ENCODE results near the gene PASK.
"Not testable (repeated sequence)": the region's sequence is repeated elsewhere in the genome, so short reads cannot be mapped to it uniquely, and the experiment has no call there.

Gene PASK

DNA sequence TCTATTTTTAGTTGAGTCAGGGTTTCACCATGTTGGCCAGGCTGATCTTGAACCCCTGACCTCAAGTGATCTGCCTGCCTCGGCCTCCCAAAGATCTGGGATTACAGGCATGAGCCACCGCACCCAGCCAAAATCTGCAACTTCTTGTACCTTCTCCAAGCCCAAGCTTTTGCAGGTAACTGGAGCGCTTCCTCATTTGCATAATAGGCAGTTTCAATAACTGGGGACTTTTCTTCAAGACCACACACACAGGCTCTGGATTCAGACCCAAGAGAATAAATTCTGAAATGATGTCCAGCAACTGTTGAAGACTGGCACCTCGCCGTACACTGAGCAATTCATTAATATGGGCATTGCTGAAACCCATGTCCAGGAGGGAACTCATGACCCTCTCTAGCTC, 50.0 kb downstream of the PASK start:
- no peak for DNase-seq

DNA sequence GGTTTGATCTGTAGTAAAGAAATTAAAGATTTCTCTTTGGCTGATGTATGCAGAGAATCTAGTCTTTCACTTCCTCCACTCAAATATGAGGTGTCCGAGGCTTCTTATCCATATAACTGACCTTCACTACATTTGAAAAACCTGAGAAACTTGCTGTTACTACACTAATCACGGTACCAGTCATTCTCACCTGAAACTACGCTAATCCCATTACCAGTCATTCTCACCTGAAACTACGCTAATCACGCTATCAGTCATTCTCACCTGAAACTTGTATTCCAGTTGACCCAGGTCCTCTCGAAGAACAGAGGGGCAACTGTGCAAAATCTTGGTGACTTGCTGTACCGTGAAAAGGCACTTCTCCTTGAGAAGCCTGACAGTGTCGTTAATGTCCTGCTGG, 52.3 kb downstream of the PASK start:
- no peak for DNase-seq

DNA sequence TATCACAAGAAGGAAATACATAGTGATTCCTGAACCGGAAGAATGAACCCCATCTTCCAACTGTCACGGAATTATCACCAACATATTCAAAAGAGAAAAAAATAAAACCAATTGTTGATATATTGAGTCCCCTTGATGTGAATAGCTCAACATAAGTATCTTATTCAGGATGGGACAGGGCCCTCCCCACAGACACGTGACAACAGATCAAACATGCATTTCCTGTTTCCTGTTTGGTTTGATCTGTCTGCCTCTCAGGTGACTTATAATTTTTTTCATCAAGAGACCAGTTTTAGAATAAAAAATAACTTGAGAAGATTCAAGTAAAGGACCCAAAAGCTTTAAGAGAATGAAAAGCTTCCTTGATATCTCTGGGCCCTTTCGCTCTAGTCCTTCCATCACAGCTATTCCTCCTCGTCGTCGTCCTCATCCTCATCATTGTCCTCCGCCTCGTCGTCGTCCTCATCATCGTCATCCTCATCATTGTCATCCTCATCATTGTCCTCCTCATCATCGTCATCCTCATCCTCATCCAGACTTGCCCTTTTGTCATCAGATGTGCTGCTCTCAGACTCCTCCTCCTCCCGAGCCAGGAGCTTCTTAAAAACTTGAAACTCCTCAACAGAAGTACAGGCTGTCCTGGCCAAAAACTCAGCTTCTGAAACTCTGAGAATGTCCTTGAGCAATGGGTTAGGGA, 53.5 kb downstream of the PASK start:
- no peak for DNase-seq

DNA sequence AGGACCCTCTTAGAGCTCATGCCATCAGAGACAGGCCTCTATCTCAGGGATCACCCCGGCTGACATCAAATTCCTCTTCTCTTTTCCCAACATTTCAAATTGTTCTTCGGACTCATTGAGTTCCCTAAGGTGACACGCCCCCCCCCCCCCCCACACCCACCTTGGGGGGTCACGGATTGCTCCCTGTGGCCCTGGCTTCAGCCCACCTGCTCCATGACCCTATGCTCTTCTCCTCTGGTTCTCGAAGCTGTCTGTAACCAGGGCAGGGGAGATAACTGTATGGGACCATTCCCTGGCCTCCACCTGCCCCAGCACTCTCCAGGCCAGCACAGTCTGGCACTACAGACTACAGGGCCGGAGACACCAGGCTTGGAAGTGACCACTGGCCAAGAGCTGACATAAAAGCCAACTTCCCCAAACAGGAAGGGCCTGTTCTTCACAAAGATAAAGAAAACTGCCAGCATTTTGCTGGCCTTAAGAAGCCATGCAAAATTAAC, 54.3 kb downstream of the PASK start:
- no peak for DNase-seq

GRCh38 chr2:241094172-241094571, 55.1 kb downstream of the PASK start:
- no peak for DNase-seq

DNA sequence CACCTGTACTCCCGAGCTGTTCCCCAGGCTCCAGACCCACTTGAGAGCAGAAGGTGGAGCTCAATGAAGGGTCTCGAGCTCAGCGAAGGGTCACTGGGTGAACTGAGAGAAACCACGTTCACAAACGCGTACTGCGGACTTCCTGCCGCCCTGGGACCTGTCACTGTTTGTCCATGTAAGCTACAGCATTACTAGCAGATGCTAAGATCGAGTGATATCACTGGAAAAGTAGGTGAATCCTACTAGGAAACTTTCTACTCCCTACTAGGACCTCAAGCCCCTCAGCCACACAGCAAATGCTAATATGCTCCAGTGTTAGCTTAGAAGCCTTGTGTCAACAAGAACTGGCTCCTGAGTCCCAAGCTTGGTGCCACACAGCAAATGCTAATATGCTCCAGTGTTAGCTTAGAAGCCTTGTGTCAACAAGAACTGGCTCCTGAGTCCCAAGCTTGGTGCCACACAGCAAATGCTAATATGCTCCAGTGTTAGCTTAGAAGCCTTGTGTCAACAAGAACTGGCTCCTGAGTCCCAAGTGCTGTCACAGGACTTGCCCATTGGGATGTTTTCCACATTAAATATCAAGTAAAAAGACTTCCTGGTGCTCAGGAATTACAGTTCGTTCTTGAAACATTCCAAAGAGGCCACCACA, 56.0 kb downstream of the PASK start:
- not testable (repeated sequence) for DNase-seq

DNA sequence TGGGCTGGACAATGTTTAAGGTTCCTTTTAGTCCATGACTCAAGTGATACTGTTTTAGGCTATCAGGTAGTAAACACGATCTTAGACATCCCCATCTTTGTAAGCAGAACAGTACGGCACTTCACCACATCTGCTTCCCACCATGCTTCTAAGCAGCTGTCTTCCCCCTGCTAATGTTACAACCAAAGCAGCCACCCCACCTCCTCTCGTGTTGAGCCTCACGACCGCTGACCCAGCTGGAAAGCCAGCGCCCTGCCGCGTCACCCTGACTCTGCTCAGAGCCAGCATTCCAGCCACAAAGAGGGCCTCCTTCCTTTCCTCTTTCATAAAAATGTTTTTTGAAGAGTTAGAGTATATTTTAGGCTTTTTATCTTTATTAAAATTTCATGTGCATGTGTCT, 56.6 kb downstream of the PASK start:
- no peak for DNase-seq

- DNase-seq = no peak
Measured at GRCh38 chr2:241091734-241092445, 57.4 kb downstream of the PASK start.

DNA sequence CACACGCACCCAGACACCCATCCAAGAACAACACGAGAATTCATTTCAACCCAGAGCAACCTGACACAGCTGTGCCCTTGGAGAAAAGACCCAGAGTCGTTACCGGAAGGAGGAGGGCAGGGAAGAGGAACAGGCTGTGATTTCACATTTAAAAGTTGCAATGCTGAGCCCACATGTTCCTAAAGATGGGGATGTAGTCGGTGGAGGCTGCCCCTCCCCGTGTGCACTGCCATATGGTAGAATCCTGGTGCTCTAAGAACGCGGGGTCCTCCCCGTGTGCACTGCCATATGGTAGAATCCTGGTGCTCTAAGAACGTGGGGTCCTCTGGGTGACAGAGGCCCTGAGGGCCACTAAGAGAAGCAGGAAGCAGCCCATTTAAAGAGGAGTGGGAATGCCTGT, 58.1 kb downstream of the PASK start:
- DNase-seq = no peak

GRCh38 chr2:241088791-241089732, 60.2 kb downstream of the PASK start:
- DNase-seq = no peak

GRCh38 chr2:241088376-241088775, 60.9 kb downstream of the PASK start:
- no peak for DNase-seq

GRCh38 chr2:241087420-241088268, 61.6 kb downstream of the PASK start:
- DNase-seq = no peak

DNA sequence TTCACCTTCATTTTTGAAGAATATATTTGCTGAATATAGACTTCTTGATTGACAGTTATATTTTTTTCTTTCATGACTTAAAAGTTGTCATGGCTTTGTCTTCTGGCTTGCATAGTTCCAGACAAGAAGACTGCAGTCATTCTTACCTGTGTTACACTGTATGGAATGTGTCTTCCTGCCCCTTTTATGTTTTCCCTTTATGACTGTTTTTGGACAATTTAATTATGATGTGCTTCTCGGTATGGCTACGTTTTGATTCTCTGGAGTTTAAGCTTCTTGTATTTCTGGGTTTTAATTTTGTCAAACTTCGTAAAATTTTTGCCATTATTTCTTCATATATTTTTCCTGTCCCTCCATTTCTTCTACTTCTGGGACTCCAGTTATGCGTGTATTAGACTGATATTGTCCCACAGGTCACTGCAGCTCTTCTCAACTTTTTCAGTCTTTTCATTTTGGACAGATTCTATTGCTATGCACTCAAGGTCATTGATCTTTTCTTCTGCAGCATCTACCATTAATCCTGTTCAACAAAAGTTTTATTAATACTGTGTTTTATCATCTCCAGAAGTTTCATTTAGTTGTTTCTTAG, 64.3 kb downstream of the PASK start:
- DNase-seq = no peak

- DNase-seq = no peak
Measured at GRCh38 chr2:241083091-241083415, 66.2 kb downstream of the PASK start.

GRCh38 chr2:241082341-241083090, 66.8 kb downstream of the PASK start:
- no peak for DNase-seq

DNA sequence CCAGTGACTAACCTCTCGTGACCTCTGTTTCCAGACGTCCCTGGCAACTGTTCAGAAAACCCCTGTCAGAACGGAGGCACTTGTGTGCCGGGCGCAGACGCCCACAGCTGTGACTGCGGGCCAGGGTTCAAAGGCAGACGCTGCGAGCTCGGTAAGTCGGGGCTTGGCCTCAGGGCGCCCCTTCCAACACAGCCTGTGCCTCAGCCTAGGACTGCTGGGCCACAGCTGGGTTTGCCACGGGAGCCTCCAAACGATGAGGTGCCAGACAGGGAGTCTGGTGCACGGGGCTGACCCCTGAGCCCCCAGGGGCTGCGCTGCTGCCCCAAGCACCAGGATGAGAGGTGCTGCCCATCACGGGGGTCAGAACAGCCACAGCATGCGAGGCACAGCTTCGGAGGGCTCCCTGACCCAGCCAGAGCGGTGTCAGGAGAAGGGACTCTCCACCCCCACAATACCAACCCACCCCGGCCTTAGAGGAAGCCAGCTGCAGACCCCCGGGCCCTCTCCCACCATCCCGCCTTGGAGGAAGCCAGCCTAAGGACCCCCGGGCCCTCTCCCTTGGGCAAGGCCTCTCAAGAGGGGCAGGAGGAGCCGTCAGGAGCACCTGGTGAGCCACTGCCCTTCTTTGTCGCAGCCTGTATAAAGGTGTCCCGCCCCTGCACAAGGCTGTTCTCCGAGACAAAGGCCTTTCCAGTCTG, 67.5 kb downstream of the PASK start:
- no peak for DNase-seq

DNA sequence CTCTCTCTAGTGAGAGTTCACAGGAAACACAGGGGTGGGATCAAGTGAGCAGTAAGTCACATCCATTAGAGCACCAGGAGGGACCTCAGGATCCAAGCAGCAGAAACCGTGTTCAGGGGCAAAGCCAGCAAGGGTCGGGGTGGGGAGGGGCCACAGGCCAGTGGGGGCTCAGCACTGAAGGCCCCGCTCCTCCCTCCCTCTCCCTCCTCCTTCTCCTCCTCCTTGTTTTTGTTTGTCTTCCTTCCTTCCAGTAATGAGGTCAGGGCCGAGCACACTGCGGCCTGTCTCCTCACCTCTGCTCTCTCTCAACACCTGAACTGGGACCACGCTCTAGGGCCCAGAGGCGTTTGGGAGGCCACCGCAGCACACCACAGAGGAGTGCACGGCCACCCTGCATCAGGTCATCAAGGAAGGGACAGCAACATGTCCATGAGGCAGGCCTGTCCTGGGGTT, 68.1 kb downstream of the PASK start:
- no peak for DNase-seq

DNA sequence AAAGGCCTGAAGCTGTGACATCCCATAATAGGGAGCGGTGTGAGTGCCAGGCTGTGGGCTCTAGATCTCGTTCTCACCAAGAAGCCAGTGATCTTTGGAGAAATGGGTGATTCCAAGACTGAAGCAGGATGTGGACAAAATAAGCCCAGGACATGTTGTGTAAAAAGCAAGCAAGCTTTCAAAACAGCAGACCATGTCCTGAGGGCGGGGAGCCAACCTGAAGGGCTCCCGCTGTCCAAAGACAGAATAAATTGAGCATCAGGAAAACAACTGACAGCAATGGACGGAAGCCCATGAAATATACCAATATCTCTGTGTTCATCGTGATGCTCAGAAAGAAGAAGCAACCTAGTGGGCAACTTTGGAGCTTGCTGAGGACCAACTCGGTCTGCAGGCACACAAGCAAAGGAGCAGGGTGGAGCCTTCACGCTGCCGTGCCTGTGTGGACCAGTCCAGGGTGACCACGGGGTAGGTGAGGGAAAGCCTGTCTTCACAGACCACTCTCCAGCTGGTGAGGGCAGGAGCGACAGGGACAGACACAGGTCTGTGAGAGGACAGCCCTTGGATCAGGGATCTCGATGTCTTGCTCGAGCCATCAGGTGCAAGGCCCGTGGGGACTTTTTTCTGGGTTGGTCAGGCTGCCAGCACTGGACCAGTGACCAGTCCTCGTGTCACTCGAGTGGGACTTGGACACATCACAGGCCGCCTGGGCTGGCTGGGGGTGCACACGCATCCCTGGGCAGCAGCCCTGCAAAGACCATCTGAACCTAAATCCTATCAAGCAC, 68.7 kb downstream of the PASK start:
- DNase-seq = no peak

- no peak for DNase-seq
Measured at GRCh38 chr2:241074901-241075540, 74.3 kb downstream of the PASK start.
